WERI-Rb-1 (cell line): Measurements from ENCODE around the gene SLC35G2.
"Not testable (repeated sequence)": the region's sequence is repeated elsewhere in the genome, so short reads cannot be mapped to it uniquely, and the experiment has no call there.

Experiments
- DNase-seq: peaks from one replicate; pipeline ENCODE4 v3.0.0-alpha.2; 2020
- H3K27ac ChIP-seq: fragments of 250-450 bp; sonication (Bioruptor Pico); 2 replicates; pipeline ENCODE4 v1.5.1; 2020; ENCODE audit warnings: mild to moderate bottlenecking, moderate library complexity
- H3K27me3 ChIP-seq: fragments of 250-450 bp; sonication (Bioruptor Pico); 2 replicates; pipeline ENCODE4 v1.5.1; 2021; ENCODE audit warnings: mild to moderate bottlenecking, low read depth, moderate library complexity; ENCODE audit not compliant: insufficient read depth, severe bottlenecking
- H3K36me3 ChIP-seq: fragments of 250-450 bp; sonication (Bioruptor Pico); 2 replicates; pipeline ENCODE4 v1.5.1; 2020; ENCODE audit warnings: mild to moderate bottlenecking, moderate library complexity
- H3K4me3 ChIP-seq: 2 replicates; pipeline ENCODE4 v1.5.1; 2011; ENCODE audit warnings: low read depth, mild to moderate bottlenecking, control low read depth, low read length
- H3K9me3 ChIP-seq: fragments of 250-450 bp; sonication (Bioruptor Pico); 2 replicates; pipeline ENCODE4 v1.5.1; 2021; ENCODE audit warnings: mild to moderate bottlenecking, moderate library complexity; ENCODE audit not compliant: severe bottlenecking
- CTCF ChIP-seq: IDR thresholded peaks from 2 replicates; pipeline ENCODE4 v1.5.1; 2011; ENCODE audit warnings: low read depth, mild to moderate bottlenecking, control low read depth, inconsistent platforms, low read length

SLC35G2 gene

DNA sequence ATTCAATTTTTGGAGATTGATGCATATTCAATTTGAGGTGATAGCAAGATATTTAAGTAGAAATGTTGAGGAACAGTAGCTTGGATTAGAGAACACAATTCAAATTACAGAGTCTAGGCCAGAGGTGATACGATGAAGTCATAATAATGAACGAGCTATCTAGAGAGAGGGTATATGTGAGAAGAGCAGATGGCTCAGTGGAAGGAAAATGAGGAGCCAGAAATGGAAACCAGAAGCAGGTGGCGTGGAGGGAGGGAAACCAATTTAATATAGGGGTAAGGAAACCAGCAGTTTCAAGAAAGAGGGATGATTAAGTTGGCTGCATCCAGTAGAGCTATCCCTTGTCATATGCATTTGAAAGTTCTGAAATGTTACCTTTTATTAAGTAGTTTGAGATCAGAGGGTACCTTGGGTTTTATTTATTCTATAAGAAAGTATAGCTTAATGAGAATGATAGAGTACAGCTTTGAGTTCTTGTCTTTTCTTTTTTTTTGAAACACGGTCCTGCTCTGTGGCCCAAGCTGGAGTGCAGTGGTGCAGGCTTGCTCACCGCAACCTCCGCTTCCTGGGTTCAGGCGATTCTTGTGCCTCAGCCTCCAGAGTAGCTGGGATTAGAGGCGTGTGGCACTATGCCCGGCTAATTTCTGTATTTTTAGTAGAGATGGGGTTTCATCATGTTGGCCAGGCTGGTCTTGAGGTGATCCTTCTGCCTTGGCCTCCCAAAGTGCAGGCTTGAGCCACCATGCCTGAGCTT, 65.2 kb downstream of the SLC35G2 start:
- no peak for TF ChIP-seq CTCF
- no peak overlapping the region for H3K4me3 ChIP-seq

DNA sequence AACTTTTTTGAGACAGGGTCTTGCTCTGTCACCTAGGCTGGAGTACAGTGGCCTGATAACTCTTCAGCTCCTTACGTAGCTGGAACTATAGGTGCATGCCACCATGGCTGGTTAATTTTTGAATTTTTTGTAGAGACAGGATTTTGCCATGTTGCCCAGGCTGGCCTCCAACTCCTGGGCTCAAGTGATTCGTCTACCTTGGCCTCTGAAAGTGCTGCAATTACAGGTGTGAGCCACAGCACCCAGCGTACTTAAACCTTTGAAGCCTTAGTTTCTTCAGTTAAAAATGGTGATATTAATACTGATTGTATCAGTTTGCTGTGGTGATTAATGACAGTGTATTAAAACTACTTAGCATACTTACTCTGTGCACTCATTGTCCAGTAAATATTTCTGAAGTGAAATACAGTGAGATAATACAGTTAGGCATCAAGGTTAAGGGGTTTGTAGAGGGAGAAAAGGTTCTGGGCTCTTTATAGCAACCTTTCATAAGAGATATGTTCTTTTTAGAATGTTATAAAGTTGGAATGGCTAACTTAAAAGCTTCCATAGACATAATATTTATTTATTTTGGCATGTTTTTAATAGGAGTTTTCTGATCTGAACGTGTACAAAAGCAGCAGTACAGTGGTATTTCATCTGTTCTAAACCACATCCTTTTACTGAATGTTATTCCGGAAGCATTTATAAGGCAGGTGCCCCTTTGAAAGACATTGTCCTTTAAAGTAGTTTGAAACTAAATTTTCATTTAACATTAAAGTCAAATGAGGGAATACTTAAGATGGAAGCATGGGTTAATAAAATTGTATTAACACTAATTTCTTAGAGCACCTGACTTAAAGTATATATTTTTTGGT, 66.7 kb downstream of the SLC35G2 start:
- no peaks in the 10 kb centered on the region for H3K36me3 ChIP-seq
- DNase-seq: no peak
- no peak overlapping the region for H3K27ac ChIP-seq
- no peaks in the 10 kb centered on the region for H3K9me3 ChIP-seq
- no peaks in the 10 kb centered on the region for H3K27me3 ChIP-seq
- no peak for TF ChIP-seq CTCF
- no peak overlapping the region for H3K4me3 ChIP-seq

More for the DNA sequence above, 65.2 kb downstream of the SLC35G2 start:
- H3K9me3 ChIP-seq: no peaks in the 10 kb centered on the region
- no peak for DNase-seq
- H3K27ac ChIP-seq: no peak overlapping the region
- no peaks in the 10 kb centered on the region for H3K36me3 ChIP-seq
- H3K27me3 ChIP-seq: no peaks in the 10 kb centered on the region

DNA sequence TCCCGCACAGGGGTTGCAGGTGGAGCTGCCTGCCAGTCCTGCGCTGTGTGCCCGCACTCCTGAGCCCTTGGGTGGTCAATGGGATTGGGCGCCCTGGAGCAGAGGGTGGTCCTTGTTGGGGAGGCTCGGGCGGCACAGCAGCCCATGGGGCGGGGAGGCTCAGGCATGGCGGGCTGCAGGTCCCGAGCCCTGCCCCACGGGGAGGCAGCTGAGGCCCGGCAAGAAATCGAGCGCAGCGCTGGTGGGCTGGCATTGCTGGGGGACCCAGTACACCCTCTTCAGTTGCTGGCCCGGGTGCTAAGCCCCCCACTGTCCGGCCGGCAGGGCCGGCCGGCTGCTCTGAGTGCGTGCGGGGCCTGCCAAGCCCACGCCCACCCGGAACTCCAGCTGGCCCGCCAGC, 71.0 kb downstream of the SLC35G2 start:
- DNase-seq: no peak
- no peak overlapping the region for H3K27ac ChIP-seq
- H3K27me3 ChIP-seq: no peaks in the 10 kb centered on the region
- no peak overlapping the region for H3K4me3 ChIP-seq
- H3K9me3 ChIP-seq: peaks cover 2% of the 10 kb centered on the region
- no peaks in the 10 kb centered on the region for H3K36me3 ChIP-seq
- TF ChIP-seq CTCF: no peak

GRCh38 chr3:136891934-136892855, 73.3 kb downstream of the SLC35G2 start:
- Histone ChIP-seq H3K9me3 (peaks cover 2% of the 10 kb centered on the region), H3K27ac (no peak overlapping the region), H3K27me3 (no peaks in the 10 kb centered on the region), H3K4me3 (no peak overlapping the region), H3K36me3 (peaks cover 3% of the 10 kb centered on the region; the same call in 1 of the 2 replicates)
- TF ChIP-seq CTCF: no peak
- DNase-seq: no peak

DNA sequence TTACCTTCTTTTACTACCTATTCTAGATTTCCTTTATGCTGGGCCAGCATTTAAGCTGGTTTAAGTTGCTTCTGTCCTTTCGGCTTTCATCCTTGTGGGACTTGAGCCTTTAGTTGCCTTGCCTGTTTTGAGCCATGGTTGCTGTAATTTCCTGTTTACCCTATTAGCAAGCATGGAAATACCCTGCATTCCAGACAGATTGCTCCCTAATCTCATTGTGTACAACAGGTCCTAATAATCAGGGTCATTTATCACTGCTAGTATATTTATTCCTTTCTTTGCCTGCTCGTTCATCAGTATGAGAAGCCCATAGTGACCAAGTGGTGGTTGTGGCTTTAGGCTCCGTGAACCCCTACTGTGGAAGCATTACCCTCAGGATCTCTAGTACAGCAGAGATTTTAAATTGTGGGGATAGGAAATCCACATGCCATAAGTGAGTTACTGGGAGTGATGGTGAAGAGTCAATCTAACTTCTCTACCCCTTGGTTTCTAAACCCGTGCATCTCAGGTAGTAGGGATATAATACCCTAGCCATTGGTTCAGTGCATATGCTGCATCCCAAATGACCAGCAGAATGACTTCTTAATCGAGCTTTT, 75.0 kb downstream of the SLC35G2 start:
- no peak overlapping the region for H3K27ac ChIP-seq

DNA sequence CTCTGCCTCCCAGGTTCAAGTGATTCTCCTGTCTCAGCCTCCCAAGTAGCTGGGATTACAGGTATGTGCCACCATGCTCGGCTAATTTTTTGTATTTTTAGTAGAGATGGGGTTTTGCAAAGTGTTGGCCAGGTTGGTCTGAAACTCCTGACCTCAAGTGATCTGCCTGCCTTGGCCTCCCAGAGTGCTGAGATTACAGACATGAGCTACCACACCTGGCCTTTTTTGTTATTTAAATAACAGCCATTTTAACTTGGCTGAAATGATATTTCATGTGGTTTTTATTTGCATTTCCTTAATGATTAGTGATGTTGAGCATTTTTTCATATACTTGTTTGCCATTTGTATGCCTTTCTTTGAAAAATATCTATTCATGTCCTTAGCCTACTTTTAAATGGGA, 78.2 kb downstream of the SLC35G2 start:
- H3K27ac ChIP-seq, DNase-seq, H3K36me3 ChIP-seq, H3K27me3 ChIP-seq, H3K4me3 ChIP-seq, H3K9me3 ChIP-seq: not testable (repeated sequence)

More for the DNA sequence above, 75.0 kb downstream of the SLC35G2 start:
- Histone ChIP-seq H3K9me3 (peaks cover 2% of the 10 kb centered on the region), H3K36me3 (peaks cover 3% of the 10 kb centered on the region; the same call in 1 of the 2 replicates), H3K27me3 (no peaks in the 10 kb centered on the region), H3K4me3 (no peak overlapping the region)
- no peak for DNase-seq
- no peak for TF ChIP-seq CTCF
